Endothelial cell of umbilical vein (primary cell): ENCODE measurements around the gene ANKRD33B. TPM values are rescaled to one million over a fixed set of nuclear protein-coding genes. Genes with fewer than 3 reads are reported as not detected.

Experiments used
- BruUV-seq: library from RNA; stranded (reverse); fragments of 400-500 nt; replicated peaks from 2 replicates; lab custom pipeline; 2021; lab: Mats Ljungman, UMichigan
- CTCF ChIA-PET: fragments of 300-600, 350-600 bp; sonication (Branson Sonifier 250); formaldehyde crosslinking; loops from one replicate; lab custom pipeline; 2021; ENCODE audit warnings: antibody characterized with exemption, inconsistent platforms; lab: Charles Lee
- POLR2A ChIA-PET: fragments of 300-600, 350-600 bp; sonication (Branson Sonifier 250); formaldehyde crosslinking; loops from one replicate; lab custom pipeline; 2021; ENCODE audit warnings: antibody characterized with exemption, inconsistent platforms; lab: Charles Lee
- DNase-seq: peaks from one replicate; pipeline ENCODE4 v3.0.0-alpha.2; 2011; ENCODE audit warnings: low read depth, low spot score
- FAIRE-seq: peaks from 2 replicates; lab custom pipeline; 2011; peaks lifted over from hg19 to GRCh38; lab: Jason Lieb, UNC
- H2AFZ ChIP-seq: 2 replicates; pipeline ENCODE4 v1.6.0; 2012; ENCODE audit warnings: low read depth, low read length, control low read depth, inconsistent platforms
- H3K27ac ChIP-seq: 2 replicates; pipeline ENCODE4 v1.5.1; 2011; ENCODE audit warnings: low read depth, mild to moderate bottlenecking, control low read depth, low read length, moderate library complexity; ENCODE audit not compliant: insufficient read depth
- H3K27me3 ChIP-seq, 2 experiments: 2 replicates each; pipeline versions ENCODE4 v1.6.0 to v1.6.1; 2011; ENCODE audit warnings: low read length in 2 of 2, mixed read lengths in 1 of 2; ENCODE audit not compliant: control insufficient read depth in 2 of 2, insufficient read depth in 2 of 2
- H3K36me3 ChIP-seq, 2 experiments: 2 replicates in 1 of 2; 3 replicates in 1 of 2; pipeline ENCODE4 v1.5.1; 2011; ENCODE audit warnings: low read length in 2 of 2, mild to moderate bottlenecking in 1 of 2, moderate library complexity in 1 of 2; ENCODE audit not compliant: control insufficient read depth in 2 of 2, insufficient read depth in 2 of 2; ENCODE audit errors: extremely low read depth in 1 of 2
- H3K4me1 ChIP-seq: 3 replicates; pipeline ENCODE4 v1.5.1; 2011; ENCODE audit warnings: mild to moderate bottlenecking, low read length; ENCODE audit not compliant: control insufficient read depth, insufficient read depth; ENCODE audit errors: extremely low read depth
- H3K4me2 ChIP-seq: 2 replicates; pipeline ENCODE4 v1.6.1; 2011; ENCODE audit warnings: low read length, control low read depth, mixed read lengths; ENCODE audit not compliant: insufficient read depth
- H3K4me3 ChIP-seq, 3 experiments: fragments of 200-600 bp in 1 of 3; sonication (generic), shearing (Covaris generic) in 1 of 3; replicated peaks in 1 of 3; 2 replicates each; pipeline ENCODE4 v1.5.1; 2011 to 2016; ENCODE audit warnings: control low read depth in 3 of 3, low read length in 3 of 3, mild to moderate bottlenecking in 2 of 3, inconsistent platforms in 1 of 3, low read depth in 1 of 3, moderate library complexity in 1 of 3; ENCODE audit not compliant: insufficient read depth in 1 of 3
- H3K79me2 ChIP-seq: 2 replicates; pipeline ENCODE4 v1.6.0; 2012; ENCODE audit warnings: low read length, inconsistent platforms; ENCODE audit not compliant: control insufficient read depth, insufficient read depth
- H3K9ac ChIP-seq: replicated peaks from 2 replicates; pipeline ENCODE3; 2011; ENCODE audit warnings: low read length, control low read depth; ENCODE audit not compliant: insufficient read depth; ENCODE audit errors: extremely low read depth
- H3K9me1 ChIP-seq: replicated peaks from 3 replicates; pipeline ENCODE4 v1.6.0; 2011; ENCODE audit warnings: mild to moderate bottlenecking, low read length; ENCODE audit not compliant: control insufficient read depth, insufficient read depth; ENCODE audit errors: extremely low read depth
- H3K9me3 ChIP-seq: replicated peaks from 2 replicates; pipeline ENCODE4 v1.5.1; 2012; ENCODE audit warnings: low read length, inconsistent platforms; ENCODE audit not compliant: control insufficient read depth, insufficient read depth
- H4K20me1 ChIP-seq: replicated peaks from 2 replicates; pipeline ENCODE3; 2011; ENCODE audit warnings: mild to moderate bottlenecking, low read length; ENCODE audit not compliant: control insufficient read depth, insufficient read depth; ENCODE audit errors: extremely low read depth
- CTCF ChIP-seq, 2 donors: IDR thresholded peaks; 1 replicate in 1 of 2; 2 replicates in 1 of 2; pipeline ENCODE4 v1.5.1; 2011; ENCODE audit warnings: low read length in 2 of 2, mild to moderate bottlenecking in 2 of 2, moderate library complexity in 2 of 2, control low read depth in 1 of 2, inconsistent platforms in 1 of 2, low read depth in 1 of 2; ENCODE audit not compliant: insufficient read depth in 1 of 2; ENCODE audit errors: extremely low read depth in 1 of 2
- EZH2 ChIP-seq: IDR thresholded peaks from 2 replicates; pipeline ENCODE4 v1.6.1; 2012; ENCODE audit warnings: borderline replicate concordance, low read depth, mild to moderate bottlenecking, moderate library complexity, low read length, inconsistent platforms; ENCODE audit not compliant: severe bottlenecking
- FOS ChIP-seq: IDR thresholded peaks from 2 replicates; pipeline ENCODE4 v1.6.1; 2011; ENCODE audit warnings: mild to moderate bottlenecking, low read length, moderate library complexity, borderline replicate concordance; ENCODE audit not compliant: insufficient read depth
- GATA2 ChIP-seq: IDR thresholded peaks from 2 replicates; pipeline ENCODE4 v1.7.0; 2011; ENCODE audit warnings: low read depth, mild to moderate bottlenecking, moderate library complexity, mixed read lengths, low read length; ENCODE audit not compliant: insufficient read length, insufficient read depth
- JUN ChIP-seq: IDR thresholded peaks from 2 replicates; pipeline ENCODE4 v1.6.1; 2011; ENCODE audit warnings: borderline replicate concordance, low read depth; ENCODE audit not compliant: insufficient read length, insufficient read depth
- MAX ChIP-seq: IDR thresholded peaks from 2 replicates; pipeline ENCODE4 v1.6.1; 2011; ENCODE audit not compliant: insufficient read depth, insufficient read length
- MYC ChIP-seq: IDR thresholded peaks from one replicate; pipeline ENCODE4 v1.6.1; 2011; ENCODE audit warnings: mild to moderate bottlenecking, low read depth, low read length
- POLR2A ChIP-seq: IDR thresholded peaks from 2 replicates; pipeline ENCODE4 v1.6.1; 2012; ENCODE audit warnings: low read depth, mild to moderate bottlenecking, control low read depth, low read length
- POLR2AphosphoS5 ChIP-seq: IDR thresholded peaks from 2 replicates; pipeline ENCODE4 v1.6.1; 2012; ENCODE audit warnings: low read depth, mild to moderate bottlenecking, control low read depth, low read length, moderate library complexity; ENCODE audit not compliant: insufficient read depth
- dilution Hi-C: fragments of 300-500 bp; cut with MboI; formaldehyde crosslinking; loops from one replicate; pipeline ENCODE4 v1.15.0; 2019; ENCODE audit warnings: low sequenced_read_pairs; ENCODE audit not compliant: extremely low pct_ligation_motif_present
- intact Hi-C: fragments of 100-400 bp; cut with micrococcal nuclease; formaldehyde crosslinking; loops from one replicate; pipeline ENCODE4 v1.10.0; 2022
- polyA plus RNA-seq, 4 experiments: library from polyadenylated mRNA; depleted of rRNA in 3 of 4; stranded (reverse) in 3 of 4; unstranded in 1 of 4; fragments of >200 nt; gene quantifications; 2 replicates each; pipeline versions ENCODE4 v1.2.1 to v1.2.3, GENCODE V29; 2011 to 2012; ENCODE audit warnings: missing spikeins in 1 of 4
- total RNA-seq: library from RNA; stranded (reverse); gene quantifications from 2 replicates; pipeline ENCODE4 v1.2.3, GENCODE V29; 2021

Gene ANKRD33B
- total and polyA plus RNA-seq, 2 donors (not counting 3 experiments of a cell fraction or from before 2014, with no cell fraction given): 2.4 to 5.4 TPM

- H3K79me2 ChIP-seq: peaks cover 31% of the 10 kb centered on the region
- BruUV-seq: no TSS peak
- no peaks in the 10 kb centered on the region for H3K36me3 ChIP-seq
- peaks cover 50% of the 10 kb centered on the region for H3K4me1 ChIP-seq
- no peak overlapping the region for H3K4me2 ChIP-seq
- TF ChIP-seq MYC (no peak), POLR2AphosphoS5 (no peak), MAX (no peak), FOS (no peak), CTCF (IDR thresholded peaks at IDR 0.05; ENCODE audit: extremely low read depth in 1 of 2, insufficient read depth in 1 of 2, low read depth in 1 of 2, low read length in 2 of 2) (no peak), JUN (no peak), EZH2 (no peak), POLR2A (no peak), GATA2 (no peak)
- H3K9me1 ChIP-seq: no peaks in the 10 kb centered on the region
- no peak overlapping the region for H3K4me3 ChIP-seq
- no peak overlapping the region for H3K9ac ChIP-seq
- DNase-seq (no peak), FAIRE-seq (no peak)
- intact Hi-C loops (loop anchor here (5.0 to 10.0 kb wide), 5 partner anchors 77 to 795 kb away; no protein-coding TSS in a partner anchor), dilution Hi-C loops (no loop called here)
- H3K27ac ChIP-seq: no peak overlapping the region
- no peaks in the 10 kb centered on the region for H4K20me1 ChIP-seq
- no peaks in the 10 kb centered on the region for H3K9me3 ChIP-seq
- H3K27me3 ChIP-seq: no peaks in the 10 kb centered on the region
- POLR2A ChIA-PET: interaction anchor here (1.3 kb wide), 1 partner anchor 25 kb away, joined by 3 read pairs; no protein-coding TSS in a partner anchor
- no peak overlapping the region for H2AFZ ChIP-seq
- CTCF ChIA-PET: interaction anchor here (1.0 to 1.9 kb wide), 3 partner anchors 25 to 75 kb away, joined by 3 to 6 read pairs (median 3); partner anchors contain the start of gene DAP
Measured at GRCh38 chr5:10699987-10700386, 136.1 kb downstream of the ANKRD33B start.
